GM23338 (cell line): ENCODE data around the gene SLC2A9. TPM values are rescaled to one million over a fixed set of nuclear protein-coding genes. Genes with fewer than 3 reads are reported as not detected.

Source experiments
- ATAC-seq: fragments of 200-7000 bp; cut with Tn5 transposase; 3 replicates; pipeline ENCODE4 v1.9.1; 2020
- DNase-seq: peaks from one replicate; pipeline ENCODE4 v3.0.0-alpha.2; 2015; ENCODE audit warnings: low spot score
- H2AFZ ChIP-seq: fragments of 200-600 bp; sonication (generic); 2 replicates; pipeline ENCODE4 v1.8.0; 2016; ENCODE audit warnings: antibody characterized with exemption, mild to moderate bottlenecking, moderate library complexity
- H3F3A ChIP-seq: fragments of 200-600 bp; sonication (generic); replicated peaks from 2 replicates; pipeline ENCODE4 v1.8.0; 2017; ENCODE audit warnings: antibody characterized with exemption, mixed run types, low read depth
- H3K27ac ChIP-seq: fragments of 200-600 bp; sonication (generic); 2 replicates; pipeline ENCODE4 v1.6.1; 2016; ENCODE audit warnings: low read depth
- H3K27me3 ChIP-seq: fragments of 200-600 bp; sonication (generic); 2 replicates; pipeline ENCODE4 v1.8.0; 2016; ENCODE audit warnings: mild to moderate bottlenecking, mixed run types, moderate library complexity; ENCODE audit not compliant: insufficient read depth
- H3K36me3 ChIP-seq: fragments of 200-600 bp; sonication (generic); 2 replicates; pipeline ENCODE4 v1.8.0; 2016; ENCODE audit warnings: mild to moderate bottlenecking; ENCODE audit not compliant: insufficient read depth
- H3K4me1 ChIP-seq: fragments of 200-600 bp; sonication (generic); 2 replicates; pipeline ENCODE4 v1.8.0; 2016; ENCODE audit warnings: mild to moderate bottlenecking, moderate library complexity; ENCODE audit not compliant: insufficient read depth
- H3K4me2 ChIP-seq: fragments of 200-600 bp; sonication (generic); 2 replicates; pipeline ENCODE4 v1.7.1; 2017; ENCODE audit warnings: mixed run types
- H3K4me3 ChIP-seq: fragments of 200-600 bp; sonication (generic); 2 replicates; pipeline ENCODE4 v1.6.1; 2016; ENCODE audit warnings: mixed run types
- H3K79me2 ChIP-seq: fragments of 200-600 bp; sonication (generic); replicated peaks from 2 replicates; pipeline ENCODE4 v1.8.0; 2017; ENCODE audit warnings: mild to moderate bottlenecking; ENCODE audit not compliant: insufficient read depth
- H3K9me2 ChIP-seq: fragments of 200-600 bp; sonication (generic); 2 replicates; pipeline ENCODE4 v1.8.0; 2017; ENCODE audit not compliant: insufficient read depth
- H4K20me1 ChIP-seq: fragments of 200-600 bp; sonication (generic); replicated peaks from 2 replicates; pipeline ENCODE4 v1.8.0; 2017; ENCODE audit warnings: mild to moderate bottlenecking; ENCODE audit not compliant: insufficient read depth
- H3K27ac Mint-ChIP-seq: 2 replicates; pipeline ENCODE4 v1.8.0; 2020; ENCODE audit warnings: inconsistent platforms, mild to moderate bottlenecking, moderate library complexity, mixed read lengths
- H3K27me3 Mint-ChIP-seq: 3 replicates; pipeline ENCODE4 v1.8.0; 2022; ENCODE audit warnings: low read depth, mild to moderate bottlenecking, moderate library complexity, mixed read lengths, inconsistent platforms; ENCODE audit not compliant: insufficient read depth, poor library complexity
- H3K36me3 Mint-ChIP-seq: 3 replicates; pipeline ENCODE4 v1.8.0; 2021; ENCODE audit warnings: low read depth, mild to moderate bottlenecking, inconsistent platforms, moderate library complexity, mixed read lengths
- H3K4me1 Mint-ChIP-seq: 3 replicates; pipeline ENCODE4 v1.8.0; 2020; ENCODE audit warnings: mild to moderate bottlenecking, inconsistent platforms, mixed read lengths
- H3K4me3 Mint-ChIP-seq: 3 replicates; pipeline ENCODE4 v1.8.0; 2021; ENCODE audit warnings: moderate library complexity, mild to moderate bottlenecking, inconsistent platforms, mixed read lengths
- H3K9me3 Mint-ChIP-seq: 3 replicates; pipeline ENCODE4 v1.8.0; 2020; ENCODE audit warnings: moderate library complexity, mild to moderate bottlenecking, inconsistent platforms, mixed read lengths
- CREB1 ChIP-seq: fragments of 250-450 bp; sonication (Bioruptor Pico); IDR thresholded peaks from 2 replicates; pipeline ENCODE4 v1.5.0; 2020; ENCODE audit warnings: low read depth, mild to moderate bottlenecking, moderate library complexity
- CTCF ChIP-seq, 2 experiments: fragments of 200-600 bp in 1 of 2; sonication (generic) in 1 of 2; conservative IDR thresholded peaks; 2 replicates each; pipeline versions ENCODE4 v1.5.1 to v1.6.1; 2016 to 2017; ENCODE audit warnings: antibody characterized with exemption in 2 of 2, low read depth in 2 of 2, mild to moderate bottlenecking in 2 of 2, moderate library complexity in 1 of 2
- EZH2 ChIP-seq: fragments of 200-600 bp; sonication (generic); IDR thresholded peaks from one replicate; pipeline ENCODE4 v1.8.0; 2017; ENCODE audit warnings: antibody characterized with exemption, mild to moderate bottlenecking, low read depth; ENCODE audit not compliant: unreplicated experiment
- EZH2phosphoT487 ChIP-seq: fragments of 200-600 bp; sonication (generic); IDR thresholded peaks from one replicate; pipeline ENCODE4 v1.8.1; 2018; ENCODE audit warnings: antibody characterized with exemption; ENCODE audit not compliant: unreplicated experiment
- JUNB ChIP-seq: IDR thresholded peaks from one replicate; pipeline ENCODE4 v1.6.1; 2016; ENCODE audit warnings: antibody characterized with exemption; ENCODE audit not compliant: unreplicated experiment
- REST ChIP-seq: IDR thresholded peaks from one replicate; pipeline ENCODE4 v1.6.1; 2018; ENCODE audit warnings: antibody characterized with exemption; ENCODE audit not compliant: unreplicated experiment
- STAT1 ChIP-seq: IDR thresholded peaks from one replicate; pipeline ENCODE4 v1.6.1; 2016; ENCODE audit warnings: antibody characterized with exemption; ENCODE audit not compliant: unreplicated experiment
- ZNF331 ChIP-seq: fragments of 250-450 bp; sonication (Bioruptor Pico); IDR thresholded peaks from 2 replicates; pipeline ENCODE4 v1.5.0; 2020; ENCODE audit warnings: low read depth, mild to moderate bottlenecking, moderate library complexity
- ZNF462 ChIP-seq: fragments of 250-450 bp; sonication (Bioruptor Pico); IDR thresholded peaks from 2 replicates; pipeline ENCODE4 v1.5.0; 2020; ENCODE audit warnings: mild to moderate bottlenecking, moderate library complexity
- polyA plus RNA-seq: library from polyadenylated mRNA; unstranded; fragments of >200 nt; fragmentation: Nextera tagmentation; extraction: Ambion mirVana; gene quantifications from 2 replicates; pipeline ENCODE4 v1.2.1, GENCODE V29; 2016
- total RNA-seq: library from RNA; depleted of rRNA; stranded (reverse); fragments of >200 nt; shearing (Covaris generic); gene quantifications from 2 replicates; pipeline ENCODE4 v1.2.3, GENCODE V29; 2014

SLC2A9 gene
- total and polyA plus RNA-seq, 2 experiments from 2014 or later = 0.21 to 0.40 TPM

- Histone ChIP-seq H2AFZ (no peak overlapping the region), H3K27ac (no peak overlapping the region), H4K20me1 (no peaks in the 10 kb centered on the region), H3K4me3 (no peak overlapping the region), H3K4me1 (no peaks in the 10 kb centered on the region), H3K4me2 (no peak overlapping the region), H3K36me3 (no peaks in the 10 kb centered on the region), H3K79me2 (no peaks in the 10 kb centered on the region), H3K27me3 (no peaks in the 10 kb centered on the region), H3K9me2 (no peaks in the 10 kb centered on the region), H3F3A (no peaks in the 10 kb centered on the region)
- no peaks in the 10 kb centered on the region for H3K36me3 Mint-ChIP-seq
- H3K4me3 Mint-ChIP-seq = no peak overlapping the region
- H3K27ac Mint-ChIP-seq = no peak overlapping the region
- no peak for ATAC-seq
- no peak for DNase-seq
- H3K9me3 Mint-ChIP-seq = no peaks in the 10 kb centered on the region; the same call in 2 of the 3 replicates
- H3K4me1 Mint-ChIP-seq = 0 out of 3 replicates have a peak, but pooled peaks cover 2% of the 10 kb centered on the region
- TF ChIP-seq JUNB (no peak), EZH2phosphoT487 (no peak), ZNF331 (CRISPR knock-in tag) (no peak), CREB1 (CRISPR knock-in tag) (no peak), EZH2 (no peak), CTCF (conservative IDR thresholded peaks at IDR 0.05; ENCODE audit: low read depth in 2 of 2) (no peak), ZNF462 (no peak), STAT1 (no peak), REST (no peak)
- H3K27me3 Mint-ChIP-seq = no peaks in the 10 kb centered on the region
Measured at GRCh38 chr4:9867751-9868425, 153.4 kb downstream of the SLC2A9 start.
